Measurements from ENCODE around the gene ACTN4.

The ACTN4 gene

GRCh38 chr19:38723990-38724854 is 76.8 kb downstream of the ACTN4 start:
- no peaks in the 10 kb centered on the region for H3K9me3 ChIP-seq (ENCODE audit: control extremely low read depth in 1 of 5, control insufficient read depth in 4 of 5, insufficient read depth in 2 of 5, low read depth in 1 of 5, low read length in 4 of 5)
- ChIA-PET POLR2A (no interaction called here), CTCF (interaction anchor here (0.6 to 1.7 kb wide), 4 partner anchors 14 to 209 kb away, joined by 3 to 7 read pairs (median 4); partner anchors contain the start of genes MRPS12 and SARS2)
- WGBS (ENCODE audit: insufficient coverage) = 97% methylated on average over 39 of the region's 42 CpGs
- H3K27me3 ChIP-seq (replicated peaks in 2 of 5; ENCODE audit: control insufficient read depth in 4 of 5, insufficient read depth in 5 of 5, low read length in 4 of 5) = no peaks in the 10 kb centered on the region
- H3K36me3 ChIP-seq (ENCODE audit: control insufficient read depth in 4 of 4, insufficient read depth in 4 of 4, low read length in 3 of 4) = peaks cover 2 to 99% (median 75%) of the 10 kb centered on the region in 4 experiments
- DNase-seq = no peak
- H3K4me1 ChIP-seq (ENCODE audit: control extremely low read depth in 1 of 4, control insufficient read depth in 4 of 4, insufficient read depth in 4 of 4, low read length in 3 of 4) = peaks cover 0 to 2% (median 0%) of the 10 kb centered on the region in 4 experiments
- no peak overlapping the region for H3K4me3 ChIP-seq (ENCODE audit: control insufficient read depth in 1 of 7, extremely low read depth in 1 of 7, insufficient read depth in 4 of 7, low read depth in 2 of 7, low read length in 6 of 7)
- H3K27ac ChIP-seq (ENCODE audit: insufficient read depth in 1 of 2, low read depth in 1 of 2, low read length in 2 of 2, poor library complexity in 1 of 2, severe bottlenecking in 2 of 2) = no peak overlapping the region

DNA sequence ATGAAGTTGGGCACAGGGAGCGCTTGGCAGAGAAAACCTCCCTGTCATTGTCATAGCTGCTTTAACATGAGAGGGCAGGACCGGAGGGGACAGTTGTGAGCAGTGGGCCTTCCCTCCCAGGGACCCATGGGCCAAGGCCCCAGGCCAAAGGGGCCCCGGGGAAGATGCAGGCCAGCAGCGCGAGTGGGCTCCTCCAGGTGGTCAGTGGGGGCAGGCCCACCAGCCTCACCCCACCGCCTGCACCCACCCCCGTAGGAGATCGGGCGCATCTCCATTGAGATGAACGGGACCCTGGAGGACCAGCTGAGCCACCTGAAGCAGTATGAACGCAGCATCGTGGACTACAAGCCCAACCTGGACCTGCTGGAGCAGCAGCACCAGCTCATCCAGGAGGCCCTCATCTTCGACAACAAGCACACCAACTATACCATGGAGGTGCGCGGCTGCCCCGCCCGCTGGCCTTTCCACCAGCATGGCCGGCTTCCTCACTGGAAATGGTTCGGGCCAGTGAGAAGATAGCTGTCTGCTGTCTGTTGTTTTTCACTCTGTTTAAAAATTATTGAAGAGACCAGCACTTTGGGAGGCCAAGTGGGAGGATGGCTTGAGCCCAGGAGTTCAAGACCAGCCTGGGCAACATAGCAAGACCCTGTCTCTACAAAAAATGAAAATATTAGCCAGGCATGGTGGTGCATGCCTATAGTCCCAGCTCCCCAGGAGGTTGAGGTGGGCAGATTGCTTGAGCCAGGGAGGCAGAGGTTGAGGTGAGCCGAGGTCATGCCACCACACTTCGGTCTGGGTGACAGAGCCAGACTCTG is 78.2 kb downstream of the ACTN4 start:
- peaks cover 0 to 2% (median 0%) of the 10 kb centered on the region in 4 experiments for H3K4me1 ChIP-seq (ENCODE audit: control extremely low read depth in 1 of 4, control insufficient read depth in 4 of 4, insufficient read depth in 4 of 4, low read length in 3 of 4)
- DNase-seq = no peak
- no peaks in the 10 kb centered on the region for H3K27me3 ChIP-seq (replicated peaks in 2 of 5; ENCODE audit: control insufficient read depth in 4 of 5, insufficient read depth in 5 of 5, low read length in 4 of 5)
- ChIA-PET CTCF (interaction anchor here (1.3 kb wide), 1 partner anchor 208 kb away, joined by 4 read pairs; no protein-coding TSS in a partner anchor), POLR2A (interaction anchor here (0.5 kb wide), 1 partner anchor 149 kb away, joined by 3 read pairs; no protein-coding TSS in a partner anchor)
- H3K36me3 ChIP-seq (ENCODE audit: control insufficient read depth in 4 of 4, insufficient read depth in 4 of 4, low read length in 3 of 4) = peaks cover 0 to 92% (median 74%) of the 10 kb centered on the region in 4 experiments
- no peak overlapping the region for H3K27ac ChIP-seq (ENCODE audit: insufficient read depth in 1 of 2, low read depth in 1 of 2, low read length in 2 of 2, poor library complexity in 1 of 2, severe bottlenecking in 2 of 2)
- H3K4me3 ChIP-seq (ENCODE audit: control insufficient read depth in 1 of 7, extremely low read depth in 1 of 7, insufficient read depth in 4 of 7, low read depth in 2 of 7, low read length in 6 of 7) = no peak overlapping the region
- 94% methylated on average over 14 of the region's 21 CpGs for WGBS (ENCODE audit: insufficient coverage)
- no peaks in the 10 kb centered on the region for H3K9me3 ChIP-seq (ENCODE audit: control extremely low read depth in 1 of 5, control insufficient read depth in 4 of 5, insufficient read depth in 2 of 5, low read depth in 1 of 5, low read length in 4 of 5)

GRCh38 chr19:38726284-38726673 is 78.8 kb downstream of the ACTN4 start:
- no peak for DNase-seq
- no peak overlapping the region for H3K27ac ChIP-seq (ENCODE audit: insufficient read depth in 1 of 2, low read depth in 1 of 2, low read length in 2 of 2, poor library complexity in 1 of 2, severe bottlenecking in 2 of 2)
- peaks cover 0 to 92% (median 74%) of the 10 kb centered on the region in 4 experiments for H3K36me3 ChIP-seq (ENCODE audit: control insufficient read depth in 4 of 4, insufficient read depth in 4 of 4, low read length in 3 of 4)
- H3K27me3 ChIP-seq (replicated peaks in 2 of 5; ENCODE audit: control insufficient read depth in 4 of 5, insufficient read depth in 5 of 5, low read length in 4 of 5) = no peaks in the 10 kb centered on the region
- peaks cover 0 to 2% (median 0%) of the 10 kb centered on the region in 4 experiments for H3K4me1 ChIP-seq (ENCODE audit: control extremely low read depth in 1 of 4, control insufficient read depth in 4 of 4, insufficient read depth in 4 of 4, low read length in 3 of 4)
- CTCF ChIA-PET = interaction anchor here (0.9 to 1.3 kb wide), 2 partner anchors 16 to 207 kb away, joined by 3 to 4 read pairs; no protein-coding TSS in a partner anchor
- 91% methylated on average over 6 of the region's 6 CpGs for WGBS (ENCODE audit: insufficient coverage)
- H3K9me3 ChIP-seq (ENCODE audit: control extremely low read depth in 1 of 5, control insufficient read depth in 4 of 5, insufficient read depth in 2 of 5, low read depth in 1 of 5, low read length in 4 of 5) = no peaks in the 10 kb centered on the region
- POLR2A ChIA-PET = no interaction called here
- no peak overlapping the region for H3K4me3 ChIP-seq (ENCODE audit: control insufficient read depth in 1 of 7, extremely low read depth in 1 of 7, insufficient read depth in 4 of 7, low read depth in 2 of 7, low read length in 6 of 7)

DNA sequence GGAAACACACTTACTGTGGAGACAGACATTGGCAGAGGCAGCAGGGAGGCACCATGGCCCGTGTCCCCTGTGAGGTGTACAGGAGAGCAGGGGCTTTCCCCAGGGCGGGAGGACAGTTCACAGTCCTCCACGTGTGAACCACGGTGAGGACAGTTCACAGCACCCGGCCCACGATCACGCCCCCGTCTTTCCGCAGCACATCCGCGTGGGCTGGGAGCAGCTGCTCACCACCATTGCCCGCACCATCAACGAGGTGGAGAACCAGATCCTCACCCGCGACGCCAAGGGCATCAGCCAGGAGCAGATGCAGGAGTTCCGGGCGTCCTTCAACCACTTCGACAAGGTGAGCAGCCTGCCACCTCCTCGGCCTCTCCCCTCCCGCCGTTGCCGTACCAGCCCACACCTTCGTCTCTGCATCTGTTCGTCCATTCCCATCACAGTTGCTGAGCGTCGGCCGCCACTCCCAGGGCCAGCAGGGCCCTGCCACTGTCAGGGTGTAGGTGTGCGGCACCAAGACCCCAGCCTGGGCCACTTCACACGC is 79.4 kb downstream of the ACTN4 start:
- Histone ChIP-seq H3K4me1 (ENCODE audit: control extremely low read depth in 1 of 4, control insufficient read depth in 4 of 4, insufficient read depth in 4 of 4, low read length in 3 of 4) (peaks cover 0 to 2% (median 0%) of the 10 kb centered on the region in 4 experiments), H3K36me3 (ENCODE audit: control insufficient read depth in 4 of 4, insufficient read depth in 4 of 4, low read length in 3 of 4) (peaks cover 0 to 92% (median 74%) of the 10 kb centered on the region in 4 experiments), H3K27me3 (replicated peaks in 2 of 5; ENCODE audit: control insufficient read depth in 4 of 5, insufficient read depth in 5 of 5, low read length in 4 of 5) (no peaks in the 10 kb centered on the region), H3K9me3 (ENCODE audit: control extremely low read depth in 1 of 5, control insufficient read depth in 4 of 5, insufficient read depth in 2 of 5, low read depth in 1 of 5, low read length in 4 of 5) (no peaks in the 10 kb centered on the region), H3K27ac (ENCODE audit: insufficient read depth in 1 of 2, low read depth in 1 of 2, low read length in 2 of 2, poor library complexity in 1 of 2, severe bottlenecking in 2 of 2) (no peak overlapping the region), H3K4me3 (ENCODE audit: control insufficient read depth in 1 of 7, extremely low read depth in 1 of 7, insufficient read depth in 4 of 7, low read depth in 2 of 7, low read length in 6 of 7) (no peak overlapping the region)
- WGBS (ENCODE audit: insufficient coverage) = 96% methylated on average over 30 of the region's 30 CpGs
- ChIA-PET CTCF (interaction anchor here (0.9 to 1.3 kb wide), 2 partner anchors 16 to 207 kb away, joined by 3 to 4 read pairs; no protein-coding TSS in a partner anchor), POLR2A (no interaction called here)
- DNase-seq = no peak

- POLR2A ChIA-PET = interaction anchor here (0.6 to 0.7 kb wide), 2 partner anchors 230 to 1107 kb away, joined by 3 to 4 read pairs; partner anchors contain the start of gene DYRK1B
- Histone ChIP-seq H3K36me3 (ENCODE audit: control insufficient read depth in 4 of 4, insufficient read depth in 4 of 4, low read length in 3 of 4) (peaks cover 0 to 87% (median 71%) of the 10 kb centered on the region in 4 experiments), H3K4me1 (ENCODE audit: control extremely low read depth in 1 of 4, control insufficient read depth in 4 of 4, insufficient read depth in 4 of 4, low read length in 3 of 4) (peaks cover 0 to 2% (median 0%) of the 10 kb centered on the region in 4 experiments), H3K4me3 (ENCODE audit: control insufficient read depth in 1 of 7, extremely low read depth in 1 of 7, insufficient read depth in 4 of 7, low read depth in 2 of 7, low read length in 6 of 7) (no peak overlapping the region), H3K9me3 (ENCODE audit: control extremely low read depth in 1 of 5, control insufficient read depth in 4 of 5, insufficient read depth in 2 of 5, low read depth in 1 of 5, low read length in 4 of 5) (no peaks in the 10 kb centered on the region), H3K27me3 (replicated peaks in 2 of 5; ENCODE audit: control insufficient read depth in 4 of 5, insufficient read depth in 5 of 5, low read length in 4 of 5) (no peaks in the 10 kb centered on the region), H3K27ac (ENCODE audit: insufficient read depth in 1 of 2, low read depth in 1 of 2, low read length in 2 of 2, poor library complexity in 1 of 2, severe bottlenecking in 2 of 2) (no peak overlapping the region)
- 98% methylated on average over 11 of the region's 17 CpGs for WGBS (ENCODE audit: insufficient coverage)
- no peak for DNase-seq
- CTCF ChIA-PET = interaction anchor here (1.2 to 1.3 kb wide), 2 partner anchors 90 to 206 kb away, joined by 4 read pairs; no protein-coding TSS in a partner anchor
Measured at GRCh38 chr19:38727306-38727867, 79.9 kb downstream of the ACTN4 start.

DNA sequence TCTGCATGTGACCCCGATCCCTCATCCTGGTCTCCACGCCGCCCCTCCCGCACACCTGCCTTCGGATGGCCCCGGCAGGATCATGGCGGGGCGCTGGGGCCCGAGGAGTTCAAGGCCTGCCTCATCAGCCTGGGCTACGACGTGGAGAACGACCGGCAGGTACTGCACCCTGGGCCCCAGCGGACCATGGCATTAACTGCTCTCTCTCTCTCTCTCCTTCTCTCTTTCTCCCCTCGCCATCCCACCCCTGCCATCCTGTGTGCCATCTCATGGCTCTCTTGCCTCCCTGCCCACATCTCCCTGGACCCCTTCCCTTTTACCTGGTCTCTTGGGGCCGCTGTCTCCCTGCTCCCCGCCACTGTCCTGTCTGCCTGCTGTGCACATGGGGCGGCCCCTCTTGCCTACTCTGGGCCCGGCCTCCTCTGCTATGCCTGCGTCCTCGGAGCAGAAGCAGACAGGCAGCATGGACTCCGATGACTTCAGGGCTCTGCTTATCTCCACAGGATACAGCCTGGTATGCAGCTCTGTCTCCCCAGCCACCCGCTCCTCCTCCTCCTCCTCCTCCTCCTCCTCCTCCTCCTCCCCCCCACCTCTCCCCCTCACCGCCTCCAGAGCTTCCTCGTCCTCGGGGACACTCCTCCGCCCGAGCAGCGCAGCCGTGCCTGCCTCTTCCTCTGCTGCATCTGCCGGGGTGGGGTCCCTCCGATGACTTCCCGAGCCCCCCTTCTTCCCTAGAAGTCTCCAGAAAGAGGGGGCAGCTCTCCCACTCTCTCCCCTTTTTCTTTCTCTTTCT is 80.6 kb downstream of the ACTN4 start:
- Histone ChIP-seq H3K4me1 (ENCODE audit: control extremely low read depth in 1 of 4, control insufficient read depth in 4 of 4, insufficient read depth in 4 of 4, low read length in 3 of 4) (peaks cover 0 to 4% (median under 1%) of the 10 kb centered on the region in 4 experiments), H3K4me3 (ENCODE audit: control insufficient read depth in 1 of 7, extremely low read depth in 1 of 7, insufficient read depth in 4 of 7, low read depth in 2 of 7, low read length in 6 of 7) (no peak overlapping the region), H3K36me3 (ENCODE audit: control insufficient read depth in 4 of 4, insufficient read depth in 4 of 4, low read length in 3 of 4) (peaks cover 0 to 84% (median 66%) of the 10 kb centered on the region in 4 experiments), H3K9me3 (ENCODE audit: control extremely low read depth in 1 of 5, control insufficient read depth in 4 of 5, insufficient read depth in 2 of 5, low read depth in 1 of 5, low read length in 4 of 5) (no peaks in the 10 kb centered on the region), H3K27me3 (replicated peaks in 2 of 5; ENCODE audit: control insufficient read depth in 4 of 5, insufficient read depth in 5 of 5, low read length in 4 of 5) (no peaks in the 10 kb centered on the region), H3K27ac (ENCODE audit: insufficient read depth in 1 of 2, low read depth in 1 of 2, low read length in 2 of 2, poor library complexity in 1 of 2, severe bottlenecking in 2 of 2) (peak overlapping the region in 1 of 2 experiments; percentile 14)
- ChIA-PET CTCF (interaction anchor here (0.6 to 1.8 kb wide), 4 partner anchors 9 to 91 kb away, joined by 3 to 6 read pairs (median 4); no protein-coding TSS in a partner anchor), POLR2A (interaction anchor here (0.6 to 0.7 kb wide), 2 partner anchors 229 to 1106 kb away, joined by 3 to 4 read pairs; partner anchors contain the start of gene DYRK1B)
- peak in 1 of 3 donors; percentile 45 for DNase-seq
- 90% methylated on average over 25 of the region's 33 CpGs for WGBS (ENCODE audit: insufficient coverage)

Data from common myeloid progenitor, CD34-positive (primary cell).